ENCODE measurements around the gene FBRSL1. TPM values are rescaled to one million over a fixed set of nuclear protein-coding genes. Genes with fewer than 3 reads are reported as not detected.

The FBRSL1 gene
- total RNA-seq, 1 donor: 3.9 TPM

DNA sequence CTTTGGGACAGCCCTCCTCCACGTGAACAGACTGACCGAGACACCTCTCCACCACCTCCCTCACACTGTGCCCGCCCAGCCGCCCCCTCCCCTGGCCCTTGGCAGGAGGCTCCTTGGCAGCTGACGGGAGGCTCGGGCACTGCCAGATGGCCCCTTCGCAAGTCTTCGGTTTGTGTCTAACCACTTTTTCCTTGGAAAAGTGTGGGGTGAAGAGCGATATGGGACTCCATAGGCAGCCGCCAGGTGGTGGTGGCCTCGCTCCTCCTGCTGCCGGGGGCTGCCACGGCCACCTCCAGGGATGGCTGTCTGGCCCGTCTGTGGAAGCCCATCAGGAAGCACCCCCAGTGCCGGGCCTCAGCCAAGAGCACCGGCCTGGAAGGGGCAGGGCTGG is 61.7 kb downstream of the FBRSL1 start:
- TF ChIP-seq, protein P1, sequence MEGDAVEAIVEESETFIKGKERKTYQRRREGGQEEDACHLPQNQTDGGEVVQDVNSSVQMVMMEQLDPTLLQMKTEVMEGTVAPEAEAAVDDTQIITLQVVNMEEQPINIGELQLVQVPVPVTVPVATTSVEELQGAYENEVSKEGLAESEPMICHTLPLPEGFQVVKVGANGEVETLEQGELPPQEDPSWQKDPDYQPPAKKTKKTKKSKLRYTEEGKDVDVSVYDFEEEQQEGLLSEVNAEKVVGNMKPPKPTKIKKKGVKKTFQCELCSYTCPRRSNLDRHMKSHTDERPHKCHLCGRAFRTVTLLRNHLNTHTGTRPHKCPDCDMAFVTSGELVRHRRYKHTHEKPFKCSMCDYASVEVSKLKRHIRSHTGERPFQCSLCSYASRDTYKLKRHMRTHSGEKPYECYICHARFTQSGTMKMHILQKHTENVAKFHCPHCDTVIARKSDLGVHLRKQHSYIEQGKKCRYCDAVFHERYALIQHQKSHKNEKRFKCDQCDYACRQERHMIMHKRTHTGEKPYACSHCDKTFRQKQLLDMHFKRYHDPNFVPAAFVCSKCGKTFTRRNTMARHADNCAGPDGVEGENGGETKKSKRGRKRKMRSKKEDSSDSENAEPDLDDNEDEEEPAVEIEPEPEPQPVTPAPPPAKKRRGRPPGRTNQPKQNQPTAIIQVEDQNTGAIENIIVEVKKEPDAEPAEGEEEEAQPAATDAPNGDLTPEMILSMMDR (IDR thresholded peaks at IDR 0.05; ENCODE audit: insufficient read depth, low read depth, low read length): no peak
- DNase-seq (ENCODE audit: low read depth): no peak
- no peak overlapping the region for H3K4me3 ChIP-seq (ENCODE audit: low read depth, low read length)

DNA sequence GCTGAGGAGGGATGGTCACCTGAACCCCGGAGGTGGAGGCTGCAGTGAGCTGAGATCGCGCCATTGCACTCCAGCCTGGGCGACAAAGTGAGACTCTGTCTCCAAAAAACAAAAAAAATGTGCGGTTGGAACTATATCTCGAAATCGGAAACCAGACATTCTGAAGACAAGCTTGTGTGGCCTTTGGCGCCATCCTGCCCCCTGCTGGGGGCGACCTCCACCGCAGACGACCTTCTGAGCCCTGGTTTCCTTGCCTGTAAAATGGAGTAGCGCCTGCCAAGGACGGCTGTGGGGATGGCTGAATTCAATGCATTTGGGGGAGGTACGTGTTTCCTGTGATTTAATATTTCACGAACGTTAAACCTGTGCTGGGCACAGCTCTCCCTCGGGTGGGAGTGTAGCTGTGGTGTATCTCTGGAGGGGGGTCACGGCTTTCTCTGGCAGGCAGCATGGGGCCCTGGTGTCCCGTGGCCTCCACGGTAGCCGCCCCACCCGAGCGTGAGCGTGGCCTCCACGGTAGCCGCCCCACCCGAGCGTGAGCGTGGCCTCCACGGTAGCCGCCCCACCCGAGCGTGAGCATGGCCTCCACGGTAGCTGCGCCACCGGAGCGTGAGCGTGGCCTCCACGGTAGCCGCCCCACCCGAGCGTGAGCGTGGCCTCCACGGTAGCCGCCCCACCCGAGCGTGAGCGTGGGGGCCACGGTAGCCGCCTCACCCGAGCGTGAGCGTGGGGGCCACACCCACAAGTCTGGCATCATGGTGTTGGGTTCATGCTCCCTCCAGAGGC is 65.1 kb downstream of the FBRSL1 start:
- TF ChIP-seq, protein P1 (IDR thresholded peaks at IDR 0.05; ENCODE audit: insufficient read depth, low read depth, low read length): peak; percentile 27
- DNase-seq (ENCODE audit: low read depth): no peak
- no peak overlapping the region for H3K4me3 ChIP-seq (ENCODE audit: low read depth, low read length)

DNA sequence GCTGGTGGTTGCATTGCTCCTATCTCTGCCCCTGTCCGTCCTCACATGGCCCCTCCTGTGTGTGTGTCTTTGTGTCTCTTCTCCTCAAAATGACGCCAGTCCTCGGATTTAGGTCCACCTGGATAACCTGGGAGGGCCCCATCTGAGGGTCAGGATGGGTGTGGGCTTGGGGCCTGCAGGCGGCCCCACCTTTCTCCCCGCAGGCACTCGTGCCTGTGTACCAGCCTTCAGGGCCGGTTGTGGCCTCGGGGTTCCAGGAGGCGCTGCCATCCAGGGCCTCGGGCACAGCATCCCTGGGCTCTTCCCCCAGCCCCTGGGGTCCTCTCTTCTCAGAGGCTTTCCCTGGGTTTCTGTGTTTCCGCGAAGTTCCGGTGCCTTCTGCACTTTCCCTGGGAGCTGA is 65.7 kb downstream of the FBRSL1 start:
- no peak overlapping the region for H3K4me3 ChIP-seq (ENCODE audit: low read depth, low read length)
- TF ChIP-seq, protein P1 (IDR thresholded peaks at IDR 0.05; ENCODE audit: insufficient read depth, low read depth, low read length): no peak
- no peak for DNase-seq (ENCODE audit: low read depth)

DNA sequence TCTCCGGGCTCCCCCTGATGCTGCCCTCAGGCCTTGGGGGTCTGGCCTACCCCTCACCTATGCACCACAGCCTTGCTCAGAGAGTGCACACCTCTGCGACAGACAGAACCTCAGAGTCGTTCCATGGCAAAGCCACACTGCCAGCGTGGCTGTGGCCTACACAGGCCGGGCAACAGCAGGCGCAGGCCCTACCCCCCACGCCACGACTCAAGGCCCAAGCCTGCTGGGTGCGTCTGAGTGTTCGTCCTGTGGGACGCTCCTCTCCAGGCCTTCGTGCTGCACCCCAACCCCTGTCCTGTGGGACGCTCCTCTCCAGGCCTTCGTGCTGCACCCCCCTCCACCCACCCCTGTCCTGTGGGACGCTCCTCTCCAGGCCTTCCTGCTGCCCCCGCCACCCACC is 66.3 kb downstream of the FBRSL1 start:
- no peak for DNase-seq (ENCODE audit: low read depth)
- TF ChIP-seq, protein P1 (IDR thresholded peaks at IDR 0.05; ENCODE audit: insufficient read depth, low read depth, low read length): no peak
- H3K4me3 ChIP-seq (ENCODE audit: low read depth, low read length): no peak overlapping the region

DNA sequence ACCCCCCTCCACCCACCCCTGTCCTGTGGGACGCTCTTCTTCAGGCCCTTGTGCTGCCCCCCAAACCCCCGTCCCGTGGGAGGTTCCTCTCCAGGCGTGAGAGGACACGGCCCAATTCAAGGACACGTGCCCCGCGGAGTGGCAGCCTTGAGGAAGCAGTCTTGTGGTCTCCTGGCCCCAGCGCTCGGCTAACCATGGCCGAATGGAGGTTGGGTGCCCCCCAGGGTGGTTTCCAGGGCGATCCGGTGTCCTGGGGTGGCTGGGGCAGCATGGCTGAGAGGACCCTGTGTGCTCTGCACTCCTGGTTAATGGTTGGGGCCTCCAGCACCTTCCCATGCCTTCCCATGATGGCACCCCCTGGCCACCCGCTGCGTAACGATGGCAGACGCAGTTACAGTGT is 66.8 kb downstream of the FBRSL1 start:
- H3K4me3 ChIP-seq (ENCODE audit: low read depth, low read length): no peak overlapping the region
- no peak for DNase-seq (ENCODE audit: low read depth)
- TF ChIP-seq, protein P1 (IDR thresholded peaks at IDR 0.05; ENCODE audit: insufficient read depth, low read depth, low read length): no peak

DNA sequence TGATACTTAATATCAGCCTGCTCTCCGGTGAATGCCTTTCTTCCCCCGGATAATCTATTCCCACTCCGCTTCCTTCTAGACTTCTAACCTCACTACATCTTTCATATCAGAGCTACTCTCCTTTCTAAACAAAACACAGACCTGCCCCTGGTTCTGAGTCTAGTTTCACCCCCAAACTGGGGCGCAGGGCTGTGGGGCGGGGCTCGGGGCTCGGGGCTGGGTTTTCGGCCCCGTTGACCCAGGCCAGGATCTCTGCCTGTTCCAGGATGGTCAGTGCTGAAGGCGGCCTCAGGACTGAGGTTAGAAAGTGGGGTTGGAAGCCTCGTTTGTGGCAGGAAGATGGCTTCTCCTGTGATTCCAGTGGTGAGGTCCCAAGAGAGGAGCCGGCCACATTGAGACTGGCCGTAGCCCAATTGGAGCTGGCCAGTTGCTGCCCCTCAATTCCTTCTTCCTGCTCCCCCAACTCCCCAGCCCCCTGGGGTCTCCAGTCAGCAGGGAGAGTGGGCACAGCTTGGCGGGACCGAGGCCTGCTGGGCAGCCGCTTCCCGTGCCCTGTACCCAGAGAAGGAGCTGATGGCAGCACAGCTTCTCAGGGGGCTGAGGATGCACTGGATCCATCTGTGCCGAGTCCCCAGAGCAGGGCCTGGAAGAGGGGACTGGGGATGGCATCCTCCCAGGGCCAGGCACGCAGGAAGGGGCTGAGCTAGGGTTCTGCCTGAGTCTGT is 67.5 kb downstream of the FBRSL1 start:
- TF ChIP-seq, protein P1 (IDR thresholded peaks at IDR 0.05; ENCODE audit: insufficient read depth, low read depth, low read length): no peak
- H3K4me3 ChIP-seq (ENCODE audit: low read depth, low read length): no peak overlapping the region
- no peak for DNase-seq (ENCODE audit: low read depth)

Data from fibroblast of villous mesenchyme (primary cell).